ENCODE results near the gene DTHD1.

DNA sequence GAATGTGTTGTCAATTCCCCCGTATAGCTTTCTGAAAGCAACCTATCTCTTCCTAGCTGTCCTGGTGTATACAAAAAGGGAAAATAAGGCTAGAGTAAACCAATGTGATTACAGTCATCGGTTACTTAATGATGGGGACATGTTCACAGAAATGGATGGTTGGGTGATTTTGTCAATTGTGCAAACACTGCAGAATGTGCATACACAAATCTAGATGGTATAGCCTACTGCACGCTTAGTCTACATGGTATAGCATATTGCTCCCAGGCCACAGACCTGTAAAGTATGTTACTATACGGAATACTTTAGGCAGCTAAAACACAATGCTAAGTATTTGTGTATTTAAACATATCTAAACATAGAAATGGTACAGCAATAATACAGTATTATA, 5.1 kb downstream of the DTHD1 start:
- TF ChIP-seq, protein P1, sequence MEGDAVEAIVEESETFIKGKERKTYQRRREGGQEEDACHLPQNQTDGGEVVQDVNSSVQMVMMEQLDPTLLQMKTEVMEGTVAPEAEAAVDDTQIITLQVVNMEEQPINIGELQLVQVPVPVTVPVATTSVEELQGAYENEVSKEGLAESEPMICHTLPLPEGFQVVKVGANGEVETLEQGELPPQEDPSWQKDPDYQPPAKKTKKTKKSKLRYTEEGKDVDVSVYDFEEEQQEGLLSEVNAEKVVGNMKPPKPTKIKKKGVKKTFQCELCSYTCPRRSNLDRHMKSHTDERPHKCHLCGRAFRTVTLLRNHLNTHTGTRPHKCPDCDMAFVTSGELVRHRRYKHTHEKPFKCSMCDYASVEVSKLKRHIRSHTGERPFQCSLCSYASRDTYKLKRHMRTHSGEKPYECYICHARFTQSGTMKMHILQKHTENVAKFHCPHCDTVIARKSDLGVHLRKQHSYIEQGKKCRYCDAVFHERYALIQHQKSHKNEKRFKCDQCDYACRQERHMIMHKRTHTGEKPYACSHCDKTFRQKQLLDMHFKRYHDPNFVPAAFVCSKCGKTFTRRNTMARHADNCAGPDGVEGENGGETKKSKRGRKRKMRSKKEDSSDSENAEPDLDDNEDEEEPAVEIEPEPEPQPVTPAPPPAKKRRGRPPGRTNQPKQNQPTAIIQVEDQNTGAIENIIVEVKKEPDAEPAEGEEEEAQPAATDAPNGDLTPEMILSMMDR (IDR thresholded peaks at IDR 0.05) = no peak
- TF ChIP-seq POLR2A (IDR thresholded peaks at IDR 0.05) = no peak

Measured in heart left ventricle (tissue), 13 donors.